GM21390 (cell line): ENCODE measurements around the gene VAT1L.
"Not testable (repeated sequence)": the region's sequence is repeated elsewhere in the genome, so short reads cannot be mapped to it uniquely, and the experiment has no call there.

Experiments
- ATAC-seq: cut with Tn5 transposase; IDR thresholded peaks from one replicate; pipeline ENCODE4 v1.9.1; 2021; ENCODE audit not compliant: unreplicated experiment

VAT1L gene

GRCh38 chr16:77947590-77947989 lies 159.2 kb downstream of the VAT1L start:
- ATAC-seq = not testable (repeated sequence)

GRCh38 chr16:77948835-77949234 lies 160.5 kb downstream of the VAT1L start:
- no peak for ATAC-seq

GRCh38 chr16:77949445-77949844 lies 161.1 kb downstream of the VAT1L start:
- ATAC-seq = no peak

- no peak for ATAC-seq
Observed at GRCh38 chr16:77951788-77952187, 163.4 kb downstream of the VAT1L start.

- no peak for ATAC-seq
Observed at GRCh38 chr16:77955127-77955526, 166.8 kb downstream of the VAT1L start.

- no peak for ATAC-seq
Observed at GRCh38 chr16:77956231-77956630, 167.9 kb downstream of the VAT1L start.

GRCh38 chr16:77960766-77961165 lies 172.4 kb downstream of the VAT1L start:
- no peak for ATAC-seq

- ATAC-seq = no peak
Observed at GRCh38 chr16:77961814-77962213, 173.4 kb downstream of the VAT1L start.

- ATAC-seq = no peak
Observed at GRCh38 chr16:77962689-77963088, 174.3 kb downstream of the VAT1L start.

GRCh38 chr16:77963185-77964044 lies 175.1 kb downstream of the VAT1L start:
- ATAC-seq = no peak

GRCh38 chr16:77965346-77965745 lies 177.0 kb downstream of the VAT1L start:
- ATAC-seq = no peak

- no peak for ATAC-seq
Observed at GRCh38 chr16:77967054-77967904, 178.9 kb downstream of the VAT1L start.

GRCh38 chr16:77969861-77970260 lies 181.5 kb downstream of the VAT1L start:
- no peak for ATAC-seq

GRCh38 chr16:77970371-77970770 lies 182.0 kb downstream of the VAT1L start:
- no peak for ATAC-seq

- peak; percentile 76 for ATAC-seq
Observed at GRCh38 chr16:77971306-77972061, 183.1 kb downstream of the VAT1L start.

GRCh38 chr16:77972062-77972392 lies 183.7 kb downstream of the VAT1L start:
- no peak for ATAC-seq

GRCh38 chr16:77974883-77975282 lies 186.5 kb downstream of the VAT1L start:
- no peak for ATAC-seq

- ATAC-seq = no peak
Observed at GRCh38 chr16:77975942-77976341, 187.6 kb downstream of the VAT1L start.

- no peak for ATAC-seq
Observed at GRCh38 chr16:77977339-77977738, 189.0 kb downstream of the VAT1L start.

- no peak for ATAC-seq
Observed at GRCh38 chr16:77985111-77985510, 196.7 kb downstream of the VAT1L start.

- ATAC-seq = no peak
Observed at GRCh38 chr16:77986011-77986740, 197.8 kb downstream of the VAT1L start.
